Epithelial cell of proximal tubule (primary cell): Measurements from ENCODE around the gene HYCC1. TPM values are rescaled to one million over a fixed set of nuclear protein-coding genes. Genes with fewer than 3 reads are reported as not detected.
"Not testable (repeated sequence)": the region's sequence is repeated elsewhere in the genome, so short reads cannot be mapped to it uniquely, and the experiment has no call there.

Experiments used
- DNase-seq: peaks from one replicate; pipeline ENCODE4 v3.0.0-alpha.2; 2011; ENCODE audit warnings: low read depth
- H3K4me3 ChIP-seq: 2 replicates; pipeline ENCODE4 v1.5.1; 2011; ENCODE audit warnings: low read depth, mild to moderate bottlenecking, low read length
- total RNA-seq: library from RNA; depleted of rRNA; stranded (reverse); fragments of >200 nt; gene quantifications from 2 replicates; pipeline ENCODE4 v1.2.3, GENCODE V29; 2015
- TF ChIP-seq, protein P1 (sequence below): conservative IDR thresholded peaks from 2 replicates; pipeline ENCODE4 v1.5.1; 2012; ENCODE audit warnings: low read depth, mild to moderate bottlenecking, low read length

Gene HYCC1
- 29.7 and 32.4 TPM in 2 replicates for total RNA-seq

DNA sequence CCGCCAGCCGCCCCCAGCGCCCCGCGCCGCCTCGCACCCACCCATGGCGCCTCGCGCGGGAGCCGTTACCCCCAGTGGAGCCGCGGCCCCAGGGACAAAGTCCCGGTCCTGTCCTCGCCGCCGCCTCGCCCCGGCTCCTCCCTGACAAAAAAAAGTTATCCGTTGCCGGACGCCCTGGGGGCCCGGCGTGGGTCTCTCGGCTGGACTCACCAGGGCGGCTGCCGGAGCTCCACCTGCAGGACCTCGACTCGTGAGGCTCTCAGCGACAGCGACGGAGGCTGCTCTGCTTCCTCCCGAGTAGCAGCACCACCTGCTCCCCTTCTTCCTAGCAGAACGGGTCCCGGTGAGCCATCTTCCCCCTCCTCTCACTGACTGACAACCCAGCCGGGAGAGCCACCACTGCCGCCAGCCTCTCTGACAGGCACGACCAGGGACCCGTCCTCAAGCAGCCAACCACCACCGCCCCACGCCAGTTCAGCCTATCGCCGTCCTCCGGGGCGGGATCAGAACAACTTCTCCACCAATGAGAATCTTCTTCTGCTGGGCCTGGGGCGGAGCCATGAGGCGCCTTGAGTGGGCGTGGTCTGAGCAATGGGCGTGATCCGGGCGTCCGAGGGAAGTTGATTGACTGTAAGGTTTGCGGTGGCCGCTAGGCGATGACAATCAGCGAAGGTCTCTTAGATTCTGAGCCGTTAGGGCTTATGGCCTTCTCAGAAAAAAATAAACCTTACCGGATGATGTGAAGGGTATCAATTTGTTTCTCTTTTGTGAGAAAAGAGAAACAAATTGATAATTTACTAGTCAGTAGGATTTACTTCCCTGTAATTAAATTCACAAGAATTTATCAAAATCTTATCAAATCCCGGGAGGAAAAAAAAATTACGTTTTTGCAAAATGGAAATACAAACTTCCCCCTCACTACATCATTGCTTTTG lies at the start of gene HYCC1:
Gene HYCC1 (minus strand): TSS at position 416 of the 935 bp plus-strand sequence. CDS start 23,019 bp downstream, outside the sequence.
- H3K4me3 ChIP-seq = peak within 1 kb of the TSS; percentile 88
- TF ChIP-seq, protein P1, sequence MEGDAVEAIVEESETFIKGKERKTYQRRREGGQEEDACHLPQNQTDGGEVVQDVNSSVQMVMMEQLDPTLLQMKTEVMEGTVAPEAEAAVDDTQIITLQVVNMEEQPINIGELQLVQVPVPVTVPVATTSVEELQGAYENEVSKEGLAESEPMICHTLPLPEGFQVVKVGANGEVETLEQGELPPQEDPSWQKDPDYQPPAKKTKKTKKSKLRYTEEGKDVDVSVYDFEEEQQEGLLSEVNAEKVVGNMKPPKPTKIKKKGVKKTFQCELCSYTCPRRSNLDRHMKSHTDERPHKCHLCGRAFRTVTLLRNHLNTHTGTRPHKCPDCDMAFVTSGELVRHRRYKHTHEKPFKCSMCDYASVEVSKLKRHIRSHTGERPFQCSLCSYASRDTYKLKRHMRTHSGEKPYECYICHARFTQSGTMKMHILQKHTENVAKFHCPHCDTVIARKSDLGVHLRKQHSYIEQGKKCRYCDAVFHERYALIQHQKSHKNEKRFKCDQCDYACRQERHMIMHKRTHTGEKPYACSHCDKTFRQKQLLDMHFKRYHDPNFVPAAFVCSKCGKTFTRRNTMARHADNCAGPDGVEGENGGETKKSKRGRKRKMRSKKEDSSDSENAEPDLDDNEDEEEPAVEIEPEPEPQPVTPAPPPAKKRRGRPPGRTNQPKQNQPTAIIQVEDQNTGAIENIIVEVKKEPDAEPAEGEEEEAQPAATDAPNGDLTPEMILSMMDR = peak; percentile 53
- peak; percentile 82 for DNase-seq

DNA sequence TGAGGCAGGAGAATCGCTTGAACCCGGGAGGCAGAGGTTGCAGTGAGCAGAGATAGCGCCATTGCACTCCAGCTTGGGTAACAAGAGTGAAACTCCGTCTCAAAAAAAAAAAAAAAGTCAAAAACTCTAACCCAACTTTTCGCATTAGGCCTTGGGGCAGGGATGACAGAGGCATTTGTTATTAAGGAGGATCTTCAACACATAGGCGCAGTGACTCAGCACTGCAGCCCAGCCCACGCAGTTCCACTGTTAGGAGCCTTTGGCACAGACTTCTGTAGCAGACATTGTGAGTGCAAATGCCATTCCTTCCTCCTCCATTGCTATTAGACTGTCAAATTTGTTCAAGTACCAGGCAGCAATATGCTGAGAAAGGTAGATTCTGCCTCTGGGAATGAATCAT lies 48.5 kb upstream of the HYCC1 start:
- TF ChIP-seq, protein P1 = no peak
- H3K4me3 ChIP-seq = no peak overlapping the region
- no peak for DNase-seq

DNA sequence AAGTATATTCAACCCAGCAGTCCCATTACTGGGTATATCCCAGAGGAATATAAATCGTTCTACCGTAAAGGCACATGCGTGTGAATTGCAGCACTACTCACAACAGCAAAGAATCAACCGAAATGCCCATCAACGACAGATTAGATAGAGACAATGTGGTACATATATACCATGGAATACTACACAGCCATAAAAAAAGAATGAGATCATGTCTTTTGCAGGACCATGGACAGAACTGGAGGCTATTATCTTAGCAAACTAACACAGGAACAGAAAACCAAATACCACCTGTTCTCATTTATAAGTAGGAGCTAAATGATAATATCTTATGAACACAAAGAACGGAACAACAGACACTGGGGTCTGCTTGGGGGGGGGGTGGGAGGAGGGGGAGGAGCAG lies 47.4 kb upstream of the HYCC1 start:
- DNase-seq = no peak
- H3K4me3 ChIP-seq = no peak overlapping the region
- TF ChIP-seq, protein P1 = no peak

DNA sequence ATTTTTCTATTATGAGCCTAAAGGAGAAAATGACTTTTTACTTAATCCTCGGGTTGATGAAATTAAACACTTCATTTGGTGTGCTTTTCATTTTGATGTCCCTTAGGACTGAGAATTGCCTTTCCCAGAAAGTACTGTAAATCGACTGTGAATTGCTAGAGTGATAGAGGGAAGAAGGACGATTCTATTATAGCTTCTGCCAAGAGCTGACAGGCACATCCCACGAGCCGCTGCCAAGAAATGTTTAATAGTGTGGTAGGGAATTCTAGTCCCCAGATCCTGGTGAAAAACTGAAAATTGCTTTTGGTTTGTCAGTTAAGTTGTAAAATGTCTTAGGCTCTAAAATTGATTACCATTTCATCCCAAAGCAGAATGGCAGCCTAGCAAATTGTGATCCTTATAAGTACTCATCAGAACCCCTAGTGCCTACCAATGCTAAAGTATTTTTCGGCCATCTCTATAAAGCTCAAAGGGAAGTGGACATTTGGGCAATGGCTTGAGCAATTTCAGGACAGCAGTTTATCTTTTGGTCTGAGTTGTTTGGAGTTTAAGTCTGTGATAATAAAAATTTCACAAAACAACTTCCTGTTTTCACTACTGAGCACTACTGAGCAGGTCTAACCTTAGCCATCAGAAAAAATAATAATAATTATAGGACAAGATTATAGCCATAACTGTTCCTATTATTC lies 44.6 kb upstream of the HYCC1 start:
- DNase-seq = no peak
- TF ChIP-seq, protein P1 = no peak
- no peak overlapping the region for H3K4me3 ChIP-seq

DNA sequence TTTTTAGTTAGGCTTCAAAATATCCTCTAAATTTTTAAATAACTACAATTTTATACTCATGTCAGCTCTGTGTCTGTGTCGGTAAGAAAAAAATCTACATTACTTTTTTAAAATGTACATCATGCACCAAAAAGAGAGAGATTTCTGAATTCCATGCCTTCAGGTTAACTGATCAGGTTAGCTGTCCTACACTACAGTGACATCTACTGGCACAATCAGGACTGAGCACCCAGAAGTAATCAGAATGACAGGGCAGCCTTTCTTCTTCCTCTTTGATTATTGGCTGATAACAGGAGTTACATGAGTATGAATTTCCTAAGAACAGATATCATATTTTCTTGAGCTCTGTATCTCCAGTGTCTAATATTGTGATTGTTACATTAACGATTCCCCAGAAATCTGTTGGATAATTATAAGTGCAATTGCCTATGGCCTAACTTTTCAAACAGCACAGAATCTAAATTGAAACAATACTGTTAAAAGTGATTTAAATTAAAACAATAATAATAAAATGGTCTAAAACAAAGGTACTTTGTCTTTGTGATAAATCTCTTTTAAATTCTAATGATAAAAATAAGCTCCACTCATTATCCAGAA lies 41.8 kb upstream of the HYCC1 start:
- no peak overlapping the region for H3K4me3 ChIP-seq
- TF ChIP-seq, protein P1 = peak; percentile 98
- peak; percentile 27 for DNase-seq

DNA sequence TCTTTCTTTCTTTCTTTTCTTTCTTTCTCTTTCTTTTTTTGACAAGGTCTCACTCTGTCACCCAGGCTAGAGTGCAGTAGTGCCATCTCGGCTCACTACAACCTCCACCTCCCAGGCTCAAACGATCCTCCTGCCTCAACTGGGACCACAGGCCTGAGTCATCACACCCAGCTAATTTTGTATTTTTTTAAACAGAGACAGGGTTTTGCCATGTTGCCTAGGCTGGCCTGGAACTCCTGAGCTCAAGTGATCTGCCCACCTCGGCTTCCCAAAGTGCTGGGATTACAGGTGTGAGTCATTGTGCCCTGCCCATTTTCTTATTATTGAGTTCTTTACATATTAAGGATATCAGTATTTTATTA lies 37.2 kb upstream of the HYCC1 start:
- H3K4me3 ChIP-seq, DNase-seq: not testable (repeated sequence)

DNA sequence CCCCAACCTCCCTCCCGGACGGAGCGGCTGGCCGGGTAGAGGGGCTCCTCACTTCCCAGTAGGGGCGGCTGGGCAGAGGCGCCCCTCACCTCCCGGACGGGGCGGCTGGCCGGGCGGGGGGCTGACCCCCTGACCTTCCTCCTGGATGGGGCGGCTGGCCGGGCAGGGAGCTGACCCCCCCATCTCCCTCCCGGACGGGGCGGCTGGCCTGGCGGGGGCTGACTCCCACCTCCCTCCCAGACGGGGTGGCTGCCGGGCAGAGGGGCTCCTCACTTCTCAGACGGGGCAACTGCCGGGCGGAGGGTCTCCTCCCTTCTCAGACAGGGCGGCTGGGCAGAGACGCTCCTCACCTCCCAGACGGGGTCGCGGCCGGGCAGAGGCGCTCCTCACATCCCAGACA lies 32.4 kb upstream of the HYCC1 start:
- not testable (repeated sequence) for H3K4me3 ChIP-seq, DNase-seq

DNA sequence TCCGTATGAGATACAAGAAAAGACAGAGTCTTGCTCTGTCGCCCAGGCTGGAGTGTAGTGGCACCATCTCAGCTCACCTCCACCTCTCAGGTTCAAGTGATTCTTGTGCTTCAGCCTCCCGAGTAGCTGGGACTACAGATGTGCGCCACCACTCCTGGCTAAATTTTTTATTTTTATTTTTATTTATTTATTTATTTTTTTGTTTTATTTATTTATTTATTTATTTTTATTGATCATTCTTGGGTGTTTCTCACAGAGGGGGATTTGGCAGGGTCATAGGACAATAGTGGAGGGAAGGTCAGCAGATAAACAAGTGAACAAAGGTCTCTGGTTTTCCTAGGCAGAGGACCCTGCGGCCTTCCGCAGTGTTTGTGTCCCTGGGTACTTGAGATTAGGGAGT lies 31.2 kb upstream of the HYCC1 start:
- H3K4me3 ChIP-seq, DNase-seq: not testable (repeated sequence)
